HepG2 (cell line): ENCODE results near the gene SENP6. TPM values are rescaled to one million over a fixed set of nuclear protein-coding genes. Genes with fewer than 3 reads are reported as not detected.
A peak's percentile ranks its signal among the peaks of the same experiment; 100 is the strongest.

Source experiments
- KDM4B ChIP-seq: sonication (generic); formaldehyde crosslinking; IDR thresholded peaks from 2 replicates; pipeline ENCODE4 v1.4.0; 2020; ENCODE audit warnings: missing genetic modification reagents
- MAF1 ChIP-seq: sonication (generic); formaldehyde crosslinking; IDR thresholded peaks from 2 replicates; pipeline ENCODE4 v1.5.0; 2020; ENCODE audit warnings: missing genetic modification reagents, borderline replicate concordance
- MAFF ChIP-seq: IDR thresholded peaks from 2 replicates; pipeline ENCODE4 v1.6.1; 2011; ENCODE audit warnings: low read depth, low read length, improper control_type of control experiment
- MLLT10 ChIP-seq: sonication (generic); formaldehyde crosslinking; IDR thresholded peaks from 2 replicates; pipeline ENCODE4 v1.4.0; 2020; ENCODE audit warnings: missing genetic modification reagents
- MXI1 ChIP-seq: IDR thresholded peaks from 3 replicates; pipeline ENCODE4 v1.6.1; 2012; ENCODE audit warnings: low read depth, low read length, inconsistent platforms, borderline replicate concordance
- NFAT5 ChIP-seq: sonication (generic); formaldehyde crosslinking; IDR thresholded peaks from 2 replicates; pipeline ENCODE4 v1.4.0; 2020; ENCODE audit warnings: missing genetic modification reagents
- SAFB2 ChIP-seq: sonication (generic); formaldehyde crosslinking; IDR thresholded peaks from 2 replicates; pipeline ENCODE4 v1.5.1; 2020; ENCODE audit warnings: missing genetic modification reagents, low read depth, mild to moderate bottlenecking, borderline replicate concordance
- SIN3B ChIP-seq: fragments of 150-350 bp; IDR thresholded peaks from 2 replicates; pipeline ENCODE4 v1.6.1; 2014; ENCODE audit warnings: low read length
- ZFP36L2 ChIP-seq: sonication (generic); formaldehyde crosslinking; IDR thresholded peaks from 2 replicates; pipeline ENCODE4 v1.4.0; 2020; ENCODE audit warnings: missing genetic modification reagents
- ZFP37 ChIP-seq: sonication (generic); formaldehyde crosslinking; IDR thresholded peaks from 2 replicates; pipeline ENCODE4 v1.4.0; 2020; ENCODE audit warnings: missing genetic modification reagents, borderline replicate concordance
- ZNF33B ChIP-seq: sonication (generic); formaldehyde crosslinking; IDR thresholded peaks from 2 replicates; pipeline ENCODE4 v1.5.1; 2020; ENCODE audit warnings: mild to moderate bottlenecking, missing genetic modification reagents
- ZNF468 ChIP-seq: sonication (generic); formaldehyde crosslinking; IDR thresholded peaks from 2 replicates; pipeline ENCODE4 v1.8.0; 2022; ENCODE audit warnings: mild to moderate bottlenecking, moderate library complexity, missing genetic modification reagents
- ZUFSP ChIP-seq: sonication (generic); formaldehyde crosslinking; IDR thresholded peaks from 2 replicates; pipeline ENCODE4 v1.9.0; 2021; ENCODE audit warnings: missing genetic modification reagents, mild to moderate bottlenecking, borderline replicate concordance
- polyA plus RNA-seq, 8 experiments: library from polyadenylated mRNA; depleted of rRNA in 3 of 8; stranded (reverse) in 7 of 8; unstranded in 1 of 8; fragments of >200 nt; fragmentation: Illumina TruSeq in 4 of 8; extraction: Trizol in 4 of 8; gene quantifications; 2 replicates each; pipeline versions ENCODE4 v1.2.1 to v1.2.3, GENCODE V29; 2011 to 2016; ENCODE audit warnings: low read depth in 4 of 8, missing spikeins in 1 of 8, mixed read lengths in 1 of 8; ENCODE audit not compliant: insufficient read depth in 1 of 8
- total RNA-seq, 5 experiments: library from RNA; depleted of rRNA; stranded (reverse); fragments of >200 nt; fragmentation: Illumina TruSeq; extraction: Trizol; gene quantifications; 2 replicates each; pipeline ENCODE4 v1.2.3, GENCODE V29; 2016; ENCODE audit warnings: low read depth in 1 of 5
- TF ChIP-seq, protein P1 (sequence below): sonication (generic); formaldehyde crosslinking; IDR thresholded peaks from 2 replicates; pipeline ENCODE4 v1.8.0; 2022; ENCODE audit warnings: mild to moderate bottlenecking, missing genetic modification reagents; ENCODE audit not compliant: insufficient replicate concordance
- TF ChIP-seq, protein P2 (sequence below): sonication (generic); formaldehyde crosslinking; IDR thresholded peaks from 2 replicates; pipeline ENCODE4 v1.4.0; 2020; ENCODE audit warnings: missing genetic modification reagents
- TF ChIP-seq, protein P3 (sequence below): IDR thresholded peaks from 2 replicates; pipeline ENCODE4 v1.6.1; 2016; ENCODE audit warnings: low read depth, borderline replicate concordance
- TF ChIP-seq, protein P4 (sequence below): sonication (generic); formaldehyde crosslinking; IDR thresholded peaks from 2 replicates; pipeline ENCODE4 v1.4.0; 2020; ENCODE audit warnings: missing genetic modification reagents

SENP6 gene
- total and polyA plus RNA-seq, 2 of the 13 experiments (the other 11 are each of a cell fraction or from before 2014, with no cell fraction given): 21.9 to 50.1 TPM

- TF ChIP-seq, protein P1, sequence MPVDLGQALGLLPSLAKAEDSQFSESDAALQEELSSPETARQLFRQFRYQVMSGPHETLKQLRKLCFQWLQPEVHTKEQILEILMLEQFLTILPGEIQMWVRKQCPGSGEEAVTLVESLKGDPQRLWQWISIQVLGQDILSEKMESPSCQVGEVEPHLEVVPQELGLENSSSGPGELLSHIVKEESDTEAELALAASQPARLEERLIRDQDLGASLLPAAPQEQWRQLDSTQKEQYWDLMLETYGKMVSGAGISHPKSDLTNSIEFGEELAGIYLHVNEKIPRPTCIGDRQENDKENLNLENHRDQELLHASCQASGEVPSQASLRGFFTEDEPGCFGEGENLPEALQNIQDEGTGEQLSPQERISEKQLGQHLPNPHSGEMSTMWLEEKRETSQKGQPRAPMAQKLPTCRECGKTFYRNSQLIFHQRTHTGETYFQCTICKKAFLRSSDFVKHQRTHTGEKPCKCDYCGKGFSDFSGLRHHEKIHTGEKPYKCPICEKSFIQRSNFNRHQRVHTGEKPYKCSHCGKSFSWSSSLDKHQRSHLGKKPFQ (CRISPR knock-in tag): no peak
- TF ChIP-seq NFAT5 (CRISPR knock-in tag) (peak; percentile 19; the same call in 1 of the 2 replicates), SAFB2 (CRISPR knock-in tag) (no peak), ZNF33B (CRISPR knock-in tag) (0 out of 2 replicates have a peak, but pooled peaks have one; percentile 74), MAF1 (no peak), ZNF468 (no peak), MXI1 (no peak), MAFF (no peak), SIN3B (no peak), ZFP36L2 (CRISPR knock-in tag) (no peak), MLLT10 (CRISPR knock-in tag) (no peak), ZFP37 (peak; percentile 52; the same call in 1 of the 2 replicates), ZUFSP (no peak), KDM4B (CRISPR knock-in tag) (no peak)
- TF ChIP-seq, protein P2, sequence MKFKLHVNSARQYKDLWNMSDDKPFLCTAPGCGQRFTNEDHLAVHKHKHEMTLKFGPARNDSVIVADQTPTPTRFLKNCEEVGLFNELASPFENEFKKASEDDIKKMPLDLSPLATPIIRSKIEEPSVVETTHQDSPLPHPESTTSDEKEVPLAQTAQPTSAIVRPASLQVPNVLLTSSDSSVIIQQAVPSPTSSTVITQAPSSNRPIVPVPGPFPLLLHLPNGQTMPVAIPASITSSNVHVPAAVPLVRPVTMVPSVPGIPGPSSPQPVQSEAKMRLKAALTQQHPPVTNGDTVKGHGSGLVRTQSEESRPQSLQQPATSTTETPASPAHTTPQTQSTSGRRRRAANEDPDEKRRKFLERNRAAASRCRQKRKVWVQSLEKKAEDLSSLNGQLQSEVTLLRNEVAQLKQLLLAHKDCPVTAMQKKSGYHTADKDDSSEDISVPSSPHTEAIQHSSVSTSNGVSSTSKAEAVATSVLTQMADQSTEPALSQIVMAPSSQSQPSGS: no peak; the same call in 1 of the 2 replicates
- TF ChIP-seq, protein P3, sequence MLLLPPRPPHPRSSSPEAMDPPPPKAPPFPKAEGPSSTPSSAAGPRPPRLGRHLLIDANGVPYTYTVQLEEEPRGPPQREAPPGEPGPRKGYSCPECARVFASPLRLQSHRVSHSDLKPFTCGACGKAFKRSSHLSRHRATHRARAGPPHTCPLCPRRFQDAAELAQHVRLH (CRISPR knock-in tag): peak; percentile 68; the same call in 1 of the 2 replicates
- TF ChIP-seq, protein P4, sequence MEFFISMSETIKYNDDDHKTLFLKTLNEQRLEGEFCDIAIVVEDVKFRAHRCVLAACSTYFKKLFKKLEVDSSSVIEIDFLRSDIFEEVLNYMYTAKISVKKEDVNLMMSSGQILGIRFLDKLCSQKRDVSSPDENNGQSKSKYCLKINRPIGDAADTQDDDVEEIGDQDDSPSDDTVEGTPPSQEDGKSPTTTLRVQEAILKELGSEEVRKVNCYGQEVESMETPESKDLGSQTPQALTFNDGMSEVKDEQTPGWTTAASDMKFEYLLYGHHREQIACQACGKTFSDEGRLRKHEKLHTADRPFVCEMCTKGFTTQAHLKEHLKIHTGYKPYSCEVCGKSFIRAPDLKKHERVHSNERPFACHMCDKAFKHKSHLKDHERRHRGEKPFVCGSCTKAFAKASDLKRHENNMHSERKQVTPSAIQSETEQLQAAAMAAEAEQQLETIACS: peak; percentile 92
These were observed 147.3 kb downstream of the SENP6 start, which contains the start of gene MYO6 (continued) for GRCh38 chr6:75748743-75749538.
